Activated T-cell treated with anti-CD3 and anti-CD28 coated beads, Interleukin-2, amount 50 U/mL, for 4 hours (primary cell): Measurements from ENCODE around the gene LRRC8D. TPM values are rescaled to one million over a fixed set of nuclear protein-coding genes. Genes with fewer than 3 reads are reported as not detected.

Source experiments
- ATAC-seq, 2 donors: fragments of 200-7000 bp; cut with Tn5 transposase; one replicate each; pipeline ENCODE4 v1.10.0; 2021
- DNase-seq: peaks from one replicate; pipeline ENCODE4 v3.0.0-alpha.2; 2020
- H3K27me3 Mint-ChIP-seq: one replicate; pipeline ENCODE4 v1.8.0; 2021; ENCODE audit warnings: low read depth, mixed read lengths
- H3K36me3 Mint-ChIP-seq: one replicate; pipeline ENCODE4 v1.8.0; 2022; ENCODE audit warnings: mixed read lengths; ENCODE audit not compliant: insufficient read depth
- H3K4me1 Mint-ChIP-seq: one replicate; pipeline ENCODE4 v1.8.0; 2021; ENCODE audit warnings: low read depth, mixed read lengths
- H3K4me3 Mint-ChIP-seq: one replicate; pipeline ENCODE4 v1.8.0; 2021; ENCODE audit warnings: mild to moderate bottlenecking, moderate library complexity, mixed read lengths
- H3K9me3 Mint-ChIP-seq: one replicate; pipeline ENCODE4 v1.8.0; 2021; ENCODE audit warnings: mixed read lengths
- total RNA-seq, 3 donors: library from RNA; stranded (reverse); gene quantifications; one replicate each; pipeline ENCODE4 v1.2.1, GENCODE V29; 2021

Gene LRRC8D
- total RNA-seq, 3 donors from 2014 or later: 42.1 to 56.7 (median 48.0) TPM

DNA sequence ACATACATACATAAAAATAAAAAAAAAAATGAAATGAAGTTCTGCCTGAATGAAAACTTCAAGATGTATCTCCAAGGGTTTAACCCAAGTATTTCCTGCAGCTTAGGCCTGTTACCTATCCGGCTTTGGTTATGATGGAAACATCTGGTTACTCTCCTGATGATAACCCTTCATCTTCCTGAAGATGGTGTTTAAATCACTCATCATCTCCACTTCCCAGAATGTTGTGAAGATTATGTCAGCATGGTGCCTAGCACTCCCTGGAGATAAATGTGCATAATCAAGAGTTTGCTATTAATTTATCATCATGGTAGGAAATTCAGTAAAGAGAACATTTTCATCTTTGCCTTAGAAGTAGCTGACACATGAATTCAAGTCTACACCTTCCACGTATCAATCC, 121.2 kb downstream of the LRRC8D start:
- DNase-seq: no peak
- ATAC-seq: no peak
- Mint-ChIP-seq H3K4me3 (no peak overlapping the region), H3K4me1 (no peaks in the 10 kb centered on the region), H3K9me3 (no peaks in the 10 kb centered on the region), H3K36me3 (peaks cover 1% of the 10 kb centered on the region), H3K27me3 (no peaks in the 10 kb centered on the region)

- Mint-ChIP-seq H3K36me3 (no peaks in the 10 kb centered on the region), H3K4me3 (no peak overlapping the region), H3K27me3 (no peaks in the 10 kb centered on the region), H3K9me3 (no peaks in the 10 kb centered on the region), H3K4me1 (no peaks in the 10 kb centered on the region)
- no peak for ATAC-seq
- DNase-seq: no peak
Measured at GRCh38 chr1:89942825-89943658, 122.2 kb downstream of the LRRC8D start.

- Mint-ChIP-seq H3K27me3 (no peaks in the 10 kb centered on the region), H3K4me3 (no peak overlapping the region), H3K9me3 (no peaks in the 10 kb centered on the region), H3K36me3 (no peaks in the 10 kb centered on the region), H3K4me1 (no peaks in the 10 kb centered on the region)
- DNase-seq (no peak), ATAC-seq (no peak)
Measured at GRCh38 chr1:89943846-89944781, 123.3 kb downstream of the LRRC8D start.

- no peak for DNase-seq
- H3K4me3 Mint-ChIP-seq: no peak overlapping the region
- H3K4me1 Mint-ChIP-seq: no peaks in the 10 kb centered on the region
- H3K27me3 Mint-ChIP-seq: no peaks in the 10 kb centered on the region
- H3K36me3 Mint-ChIP-seq: no peaks in the 10 kb centered on the region
- peak in 1 of 2 donors; percentile 14 for ATAC-seq
- H3K9me3 Mint-ChIP-seq: no peaks in the 10 kb centered on the region
Measured at GRCh38 chr1:89945852-89946476, 125.1 kb downstream of the LRRC8D start.

DNA sequence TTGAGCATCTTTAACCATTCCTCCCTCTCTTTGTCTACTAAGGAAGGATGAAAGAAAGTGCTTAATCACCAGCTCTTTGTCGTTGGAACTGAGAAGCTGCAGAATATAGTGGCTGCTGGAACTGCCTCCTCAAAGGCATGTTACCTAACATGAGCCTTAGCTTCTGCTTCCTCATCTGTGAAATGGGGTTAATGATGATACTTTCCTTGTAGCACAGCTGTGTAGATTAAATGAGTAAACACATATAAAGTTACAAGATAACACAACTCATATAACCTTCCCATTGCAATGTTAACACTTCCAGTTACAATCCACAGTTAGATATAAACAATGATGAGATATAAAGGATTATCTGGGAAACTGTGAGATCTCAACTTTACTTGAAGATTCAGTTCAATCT, 125.7 kb downstream of the LRRC8D start:
- Mint-ChIP-seq H3K4me1 (no peaks in the 10 kb centered on the region), H3K36me3 (no peaks in the 10 kb centered on the region), H3K4me3 (no peak overlapping the region), H3K9me3 (no peaks in the 10 kb centered on the region), H3K27me3 (no peaks in the 10 kb centered on the region)
- DNase-seq (no peak), ATAC-seq (no peak)

GRCh38 chr1:89948722-89949345, 128.0 kb downstream of the LRRC8D start:
- no peaks in the 10 kb centered on the region for H3K36me3 Mint-ChIP-seq
- peaks cover 7% of the 10 kb centered on the region for H3K4me1 Mint-ChIP-seq
- no peak overlapping the region for H3K4me3 Mint-ChIP-seq
- no peaks in the 10 kb centered on the region for H3K9me3 Mint-ChIP-seq
- no peaks in the 10 kb centered on the region for H3K27me3 Mint-ChIP-seq
- ATAC-seq: no peak
- DNase-seq: no peak

GRCh38 chr1:89949991-89950624, 129.3 kb downstream of the LRRC8D start:
- ATAC-seq (no peak), DNase-seq (no peak)
- Mint-ChIP-seq H3K36me3 (no peaks in the 10 kb centered on the region), H3K9me3 (no peaks in the 10 kb centered on the region), H3K27me3 (no peaks in the 10 kb centered on the region), H3K4me3 (no peak overlapping the region), H3K4me1 (peaks cover 9% of the 10 kb centered on the region)

DNA sequence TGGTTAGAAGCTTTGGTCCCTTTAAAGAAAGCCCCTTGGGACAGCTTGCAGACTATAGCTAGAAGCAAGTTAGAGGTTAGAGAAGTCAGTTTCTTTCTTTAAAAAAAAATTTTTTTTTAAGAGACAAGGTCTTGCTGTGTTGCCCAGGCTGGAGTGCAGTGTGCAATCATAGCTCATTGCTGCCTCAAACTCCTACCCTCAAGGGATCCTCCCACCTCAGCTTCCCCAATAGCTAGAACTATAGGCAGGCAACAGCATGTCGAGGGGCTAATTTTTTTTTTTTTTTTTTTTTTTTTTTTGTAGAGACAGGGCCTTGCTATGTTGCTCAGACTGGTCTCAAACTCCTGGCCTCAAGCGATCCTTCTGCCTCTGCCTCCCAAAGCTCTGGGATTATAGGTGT, 129.9 kb downstream of the LRRC8D start:
- Mint-ChIP-seq H3K4me3 (no peak overlapping the region), H3K36me3 (no peaks in the 10 kb centered on the region), H3K27me3 (no peaks in the 10 kb centered on the region), H3K9me3 (no peaks in the 10 kb centered on the region), H3K4me1 (peaks cover 9% of the 10 kb centered on the region)
- no peak for DNase-seq
- no peak for ATAC-seq

DNA sequence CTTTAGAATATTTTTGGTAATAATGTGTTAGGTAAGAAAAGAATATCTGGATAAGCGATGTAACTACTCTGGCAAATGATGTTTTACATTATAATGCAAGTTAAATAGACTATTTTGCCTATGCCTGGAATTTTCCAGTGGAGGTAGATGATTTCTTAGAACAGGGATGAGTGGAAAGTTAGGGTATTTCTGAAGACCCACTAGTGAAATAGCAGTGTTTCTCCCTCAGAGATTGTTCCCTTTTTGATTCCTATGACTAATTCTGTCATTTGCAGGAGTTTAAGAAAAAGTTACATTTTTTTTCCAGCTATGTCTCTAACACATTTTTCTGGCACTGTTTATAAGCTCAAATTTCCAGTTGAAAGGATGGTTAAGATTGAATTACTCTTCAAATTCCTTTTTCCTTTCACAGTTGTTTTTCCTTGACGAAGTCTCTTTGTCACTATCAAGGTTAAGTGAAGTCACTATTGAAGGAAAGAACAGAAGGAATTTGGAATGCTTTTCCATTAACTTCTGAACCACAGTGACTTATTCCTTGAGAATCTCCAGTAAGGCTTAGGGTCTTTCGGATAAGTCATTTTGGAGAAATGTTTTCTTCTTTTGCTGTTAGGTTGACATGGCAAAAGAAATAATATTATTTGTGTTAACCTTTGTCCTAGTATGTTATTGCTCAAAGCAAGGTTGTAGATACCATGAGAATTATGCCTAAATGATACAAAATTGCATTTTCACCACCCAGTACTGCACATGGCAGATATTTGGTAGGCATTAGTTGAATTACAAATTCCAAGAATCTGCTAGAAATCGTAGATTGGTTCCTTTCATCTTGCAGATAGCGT, 131.2 kb downstream of the LRRC8D start:
- H3K36me3 Mint-ChIP-seq: no peaks in the 10 kb centered on the region
- no peaks in the 10 kb centered on the region for H3K27me3 Mint-ChIP-seq

GRCh38 chr1:89952605-89953130, 131.8 kb downstream of the LRRC8D start:
- peak in 1 of 2 donors; percentile 55 for ATAC-seq
- Mint-ChIP-seq H3K4me3 (no peak overlapping the region), H3K27me3 (no peaks in the 10 kb centered on the region), H3K36me3 (no peaks in the 10 kb centered on the region), H3K9me3 (no peaks in the 10 kb centered on the region), H3K4me1 (peaks cover 18% of the 10 kb centered on the region)
- no peak for DNase-seq

More for the DNA sequence above, 131.2 kb downstream of the LRRC8D start:
- no peak for DNase-seq
- H3K4me1 Mint-ChIP-seq: peaks cover 12% of the 10 kb centered on the region
- ATAC-seq: no peak
- H3K9me3 Mint-ChIP-seq: no peaks in the 10 kb centered on the region
- H3K4me3 Mint-ChIP-seq: no peak overlapping the region

DNA sequence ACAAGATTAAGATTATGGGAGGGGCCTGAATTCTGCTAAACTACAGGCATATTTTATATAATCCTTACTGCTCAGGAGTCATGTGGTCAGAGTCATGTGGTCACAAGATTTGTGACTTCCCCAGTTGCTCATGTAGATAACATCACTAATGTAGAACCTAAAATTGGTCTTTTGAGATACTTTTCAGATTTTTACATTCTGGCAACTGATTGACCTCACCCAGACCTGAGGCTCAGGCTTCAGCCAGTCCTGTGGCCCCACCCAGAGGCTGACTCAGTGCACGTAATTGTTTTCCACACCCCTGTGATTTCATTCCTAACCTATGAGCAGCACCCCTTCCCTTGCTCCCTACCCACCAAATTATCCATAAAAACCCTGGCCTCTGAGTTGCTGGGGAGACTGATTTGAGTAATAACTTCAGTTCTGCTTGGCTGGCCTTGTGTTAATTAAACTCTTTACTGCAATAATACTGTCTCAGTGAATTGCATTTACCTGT, 132.3 kb downstream of the LRRC8D start:
- DNase-seq (peak; percentile 19), ATAC-seq (peak; percentile 59 to 69)
- Mint-ChIP-seq H3K4me1 (peaks cover 18% of the 10 kb centered on the region), H3K36me3 (no peaks in the 10 kb centered on the region), H3K9me3 (no peaks in the 10 kb centered on the region), H3K27me3 (no peaks in the 10 kb centered on the region), H3K4me3 (no peak overlapping the region)

GRCh38 chr1:89953929-89954328, 133.1 kb downstream of the LRRC8D start:
- Mint-ChIP-seq H3K27me3 (no peaks in the 10 kb centered on the region), H3K36me3 (no peaks in the 10 kb centered on the region), H3K9me3 (no peaks in the 10 kb centered on the region), H3K4me1 (peaks cover 18% of the 10 kb centered on the region), H3K4me3 (no peak overlapping the region)
- ATAC-seq (no peak), DNase-seq (no peak)

GRCh38 chr1:89954401-89954800, 133.6 kb downstream of the LRRC8D start:
- no peaks in the 10 kb centered on the region for H3K27me3 Mint-ChIP-seq
- DNase-seq: no peak
- no peaks in the 10 kb centered on the region for H3K9me3 Mint-ChIP-seq
- H3K4me3 Mint-ChIP-seq: no peak overlapping the region
- ATAC-seq: no peak
- no peaks in the 10 kb centered on the region for H3K36me3 Mint-ChIP-seq
- H3K4me1 Mint-ChIP-seq: peaks cover 18% of the 10 kb centered on the region
